Thoracic aorta (tissue), 2 donors: ENCODE results near the gene NCKAP1. TPM values are rescaled to one million over a fixed set of nuclear protein-coding genes. Genes with fewer than 3 reads are reported as not detected.

Source experiments
- ATAC-seq: fragments of 150-250 bp; one replicate; pipeline ENCODE4 v1.8.0; 2017; ENCODE audit warnings: low read depth; ENCODE audit not compliant: insufficient number of reproducible peaks, low FRiP score
- DNase-seq: peaks from one replicate; pipeline ENCODE4 v3.0.0-alpha.2; 2020; ENCODE audit warnings: low spot score
- H3K27ac ChIP-seq, 2 donors: fragments of 200-600 bp; sonication (generic); 1 replicate in 1 of 2; 2 replicates in 1 of 2; pipeline ENCODE4 v1.5.1; 2016; ENCODE audit warnings: mild to moderate bottlenecking in 2 of 2, moderate library complexity in 2 of 2
- H3K27me3 ChIP-seq: fragments of 200-600 bp; sonication (generic); replicated peaks from 2 replicates; pipeline ENCODE4 v1.6.0; 2016; ENCODE audit warnings: mild to moderate bottlenecking; ENCODE audit not compliant: insufficient read depth
- H3K36me3 ChIP-seq: fragments of 200-600 bp; sonication (generic); one replicate; pipeline ENCODE4 v1.5.1; 2016
- H3K4me1 ChIP-seq, 2 donors: fragments of 200-600 bp; sonication (generic); 1 replicate in 1 of 2; 2 replicates in 1 of 2; pipeline versions ENCODE4 v1.5.1 to v1.6.0; 2016; ENCODE audit warnings: low read depth in 2 of 2, mild to moderate bottlenecking in 1 of 2; ENCODE audit not compliant: control insufficient read depth in 1 of 2
- H3K4me3 ChIP-seq: fragments of 200-600 bp; sonication (generic); 2 replicates; pipeline ENCODE4 v1.5.1; 2016; ENCODE audit warnings: mild to moderate bottlenecking
- H3K9me3 ChIP-seq: fragments of 200-600 bp; sonication (generic); 2 replicates; pipeline ENCODE4 v1.5.1; 2016
- CTCF ChIP-seq: fragments of 200-600 bp; sonication (generic); IDR thresholded peaks from one replicate; pipeline ENCODE4 v1.5.1; 2019; ENCODE audit warnings: antibody characterized with exemption
- total RNA-seq, 2 donors: library from RNA; depleted of rRNA; stranded (reverse); fragments of >200 nt; gene quantifications; one replicate each; pipeline versions ENCODE4 v1.1.0 to v1.2.3, GENCODE V29; 2016

Gene NCKAP1
- total RNA-seq, 2 donors from 2014 or later: 116 to 159 TPM

- Histone ChIP-seq H3K4me1 (peaks cover 15 to 42% of the 10 kb centered on the region in 2 donors), H3K36me3 (no peaks in the 10 kb centered on the region), H3K27me3 (no peaks in the 10 kb centered on the region), H3K9me3 (no peaks in the 10 kb centered on the region), H3K27ac (peak overlapping the region; percentile 83 to 92), H3K4me3 (peak overlapping the region; percentile 37)
- DNase-seq (peak; percentile 3), ATAC-seq (no peak)
- no peak for TF ChIP-seq CTCF
These were observed 176.2 kb downstream of the NCKAP1 start for GRCh38 chr2:182862091-182862490.

GRCh38 chr2:182860858-182861257, 177.4 kb downstream of the NCKAP1 start:
- no peak overlapping the region for H3K27ac ChIP-seq
- DNase-seq (no peak), ATAC-seq (no peak)
- H3K36me3 ChIP-seq: no peaks in the 10 kb centered on the region
- H3K4me3 ChIP-seq: no peak overlapping the region
- H3K27me3 ChIP-seq: no peaks in the 10 kb centered on the region
- no peak for TF ChIP-seq CTCF
- H3K9me3 ChIP-seq: no peaks in the 10 kb centered on the region
- peaks cover 15 to 42% of the 10 kb centered on the region in 2 donors for H3K4me1 ChIP-seq

Other genes starting within 250 kb of the NCKAP1 start
- gene FRZB, start 171.8 kb downstream of the NCKAP1 start, total RNA-seq: 100 to 1,000 TPM; 140 to 203 TPM
- gene DUSP19, start 40.3 kb upstream of the NCKAP1 start, total RNA-seq: 10 to 100 TPM in 1 of 2 donors, 1 to 10 TPM in 1; 5.7 to 14.1 TPM
- 10 to 100 TPM; 15.5 to 29.6 TPM for gene NUP35, start 86.0 kb upstream of the NCKAP1 start, total RNA-seq